Panc1 (cell line): ENCODE results near the gene DPP4. TPM values are rescaled to one million over a fixed set of nuclear protein-coding genes. Genes with fewer than 3 reads are reported as not detected.

Source experiments
- ATAC-seq: fragments of 200-7000 bp; cut with Tn5 transposase; 2 replicates; pipeline ENCODE4 v1.9.1; 2020; ENCODE audit warnings: mild to moderate bottlenecking, moderate library complexity
- BruUV-seq: library from RNA; stranded (reverse); fragments of 400-500 nt; replicated peaks from 2 replicates; lab custom pipeline; 2021; lab: Mats Ljungman, UMichigan
- CTCF ChIA-PET: fragments of 300-600 bp; sonication (Branson Sonifier 250); formaldehyde crosslinking; loops from one replicate; lab custom pipeline; 2022; ENCODE audit warnings: antibody characterized with exemption; lab: Charles Lee
- POLR2A ChIA-PET: fragments of 300-600 bp; sonication (Branson Sonifier 250); formaldehyde crosslinking; loops from one replicate; lab custom pipeline; 2022; ENCODE audit warnings: antibody characterized with exemption; lab: Charles Lee
- DNase-seq: peaks from one replicate; pipeline ENCODE4 v3.0.0-alpha.2; 2010; ENCODE audit warnings: low read depth, low spot score
- H3K27ac ChIP-seq: 2 replicates; pipeline ENCODE4 v1.5.1; 2011; ENCODE audit warnings: mild to moderate bottlenecking, low read length, inconsistent platforms
- H3K27me3 ChIP-seq: fragments of 200-500 bp; sonication (Bioruptor generic); 2 replicates; pipeline ENCODE4 v1.6.0; 2014; ENCODE audit warnings: low read length, inconsistent platforms; ENCODE audit not compliant: control insufficient read depth, insufficient read depth
- H3K36me3 ChIP-seq: fragments of 200-500 bp; sonication (Bioruptor generic); 2 replicates; pipeline ENCODE4 v1.5.1; 2014; ENCODE audit warnings: inconsistent platforms, mild to moderate bottlenecking, low read length, moderate library complexity; ENCODE audit not compliant: control insufficient read depth, insufficient read depth
- H3K4me1 ChIP-seq: 2 replicates; pipeline ENCODE4 v1.5.1; 2011; ENCODE audit warnings: inconsistent platforms, mild to moderate bottlenecking, low read length, moderate library complexity; ENCODE audit not compliant: control insufficient read depth, insufficient read depth
- H3K4me3 ChIP-seq, 2 experiments: 2 replicates each; pipeline ENCODE4 v1.5.1; 2011 to 2012; ENCODE audit warnings: low read depth in 2 of 2, low read length in 2 of 2, mild to moderate bottlenecking in 2 of 2, inconsistent platforms in 1 of 2, moderate library complexity in 1 of 2
- H3K9me3 ChIP-seq: fragments of 200-500 bp; sonication (Bioruptor generic); 2 replicates; pipeline ENCODE4 v1.5.1; 2014; ENCODE audit warnings: low read depth, mild to moderate bottlenecking, inconsistent platforms, low read length, moderate library complexity; ENCODE audit not compliant: control insufficient read depth, insufficient read depth
- CTCF ChIP-seq: fragments of 450-650 bp; IDR thresholded peaks from 2 replicates; pipeline ENCODE4 v1.5.1; 2017; ENCODE audit warnings: mild to moderate bottlenecking
- POLR2AphosphoS5 ChIP-seq: IDR thresholded peaks from 2 replicates; pipeline ENCODE4 v1.6.1; 2012; ENCODE audit warnings: mild to moderate bottlenecking, low read depth, low read length, moderate library complexity
- REST ChIP-seq, 2 experiments: IDR thresholded peaks; 2 replicates each; pipeline ENCODE4 v1.6.1; 2011 to 2012; ENCODE audit warnings: low read depth in 2 of 2, control low read depth in 1 of 2, low read length in 1 of 2, mild to moderate bottlenecking in 1 of 2, moderate library complexity in 1 of 2; ENCODE audit not compliant: insufficient read depth in 1 of 2
- SIN3A ChIP-seq: IDR thresholded peaks from 2 replicates; pipeline ENCODE4 v1.6.1; 2012; ENCODE audit warnings: low read depth, mild to moderate bottlenecking, low read length, moderate library complexity, borderline replicate concordance; ENCODE audit not compliant: insufficient read depth
- TCF7L2 ChIP-seq: IDR thresholded peaks from 2 replicates; pipeline ENCODE4 v1.6.1; 2011; ENCODE audit warnings: mild to moderate bottlenecking, low read depth, low read length, inconsistent platforms
- in situ Hi-C: cut with HindIII; loops from 2 replicates; pipeline ENCODE4 v1.10.0; 2016; ENCODE audit warnings: low sequenced_read_pairs, low pct_unique_long_range_greater_than_20kb
- intact Hi-C: fragments of 100-400 bp; cut with micrococcal nuclease; formaldehyde crosslinking; loops from one replicate; pipeline ENCODE4 v1.10.0; 2022; ENCODE audit not compliant: unreplicated experiment
- total RNA-seq: library from RNA; stranded (reverse); gene quantifications from one replicate; pipeline ENCODE4 v1.2.1, GENCODE V29; 2021; ENCODE audit not compliant: unreplicated experiment

DPP4 gene
- total RNA-seq, 1 experiment from 2014 or later, result 0.23 TPM

GRCh38 chr2:162067596-162067995, 6.4 kb downstream of the DPP4 start:
- DNase-seq (no peak), ATAC-seq (no peak)
- ChIA-PET POLR2A (no interaction called here), CTCF (no interaction called here)
- no TSS peak for BruUV-seq
- no peak overlapping the region for H3K4me3 ChIP-seq
- no peak overlapping the region for H3K27ac ChIP-seq
- in situ Hi-C loops (no loop called here), intact Hi-C loops (no loop called here)
- H3K27me3 ChIP-seq, result peaks cover 4% of the 10 kb centered on the region
- no peaks in the 10 kb centered on the region for H3K36me3 ChIP-seq
- TF ChIP-seq TCF7L2 (no peak), POLR2AphosphoS5 (no peak), CTCF (no peak), SIN3A (no peak), REST (IDR thresholded peaks at IDR 0.05; ENCODE audit: insufficient read depth in 1 of 2, low read depth in 2 of 2, low read length in 1 of 2) (no peak)
- no peaks in the 10 kb centered on the region for H3K9me3 ChIP-seq
- no peaks in the 10 kb centered on the region for H3K4me1 ChIP-seq

GRCh38 chr2:162065767-162066166, 8.2 kb downstream of the DPP4 start:
- DNase-seq (no peak), ATAC-seq (no peak)
- Histone ChIP-seq H3K27ac (no peak overlapping the region), H3K9me3 (no peaks in the 10 kb centered on the region), H3K4me1 (no peaks in the 10 kb centered on the region), H3K27me3 (peaks cover 4% of the 10 kb centered on the region), H3K36me3 (no peaks in the 10 kb centered on the region), H3K4me3 (no peak overlapping the region)
- intact Hi-C loops, result no loop called here
- TF ChIP-seq POLR2AphosphoS5 (no peak), REST (IDR thresholded peaks at IDR 0.05; ENCODE audit: insufficient read depth in 1 of 2, low read depth in 2 of 2, low read length in 1 of 2) (no peak), SIN3A (no peak), TCF7L2 (no peak), CTCF (no peak)
- ChIA-PET POLR2A (no interaction called here), CTCF (no interaction called here)
- BruUV-seq, result no TSS peak
- in situ Hi-C loops, result no loop called here
